ENCODE data around the gene LPCAT2.

The LPCAT2 gene

GRCh38 chr16:55481023-55481422 lies 27.8 kb upstream of the LPCAT2 start:
- DNase-seq (ENCODE audit: low read depth in 2 of 2), result no peak

- no peak for DNase-seq (ENCODE audit: low read depth in 2 of 2)
These were observed 26.8 kb upstream of the LPCAT2 start for GRCh38 chr16:55482056-55482455.

GRCh38 chr16:55487048-55487803 lies 21.6 kb upstream of the LPCAT2 start:
- DNase-seq (ENCODE audit: low read depth in 2 of 2), result no peak

- DNase-seq (ENCODE audit: low read depth in 2 of 2), result no peak
These were observed 20.6 kb upstream of the LPCAT2 start for GRCh38 chr16:55488306-55488705.

GRCh38 chr16:55489119-55489955 lies 19.5 kb upstream of the LPCAT2 start:
- no peak for DNase-seq (ENCODE audit: low read depth in 2 of 2)

- DNase-seq (ENCODE audit: low read depth in 2 of 2), result no peak
These were observed 19.0 kb upstream of the LPCAT2 start for GRCh38 chr16:55489956-55490265.

GRCh38 chr16:55490301-55490700 lies 18.6 kb upstream of the LPCAT2 start:
- no peak for DNase-seq (ENCODE audit: low read depth in 2 of 2)

- no peak for DNase-seq (ENCODE audit: low read depth in 2 of 2)
These were observed 17.2 kb upstream of the LPCAT2 start for GRCh38 chr16:55491691-55492090.

GRCh38 chr16:55492756-55493380 lies 16.0 kb upstream of the LPCAT2 start:
- DNase-seq (ENCODE audit: low read depth in 2 of 2), result no peak

GRCh38 chr16:55494994-55495421 lies 13.9 kb upstream of the LPCAT2 start:
- DNase-seq (ENCODE audit: low read depth in 2 of 2), result no peak

- no peak for DNase-seq (ENCODE audit: low read depth in 2 of 2)
These were observed 13.1 kb upstream of the LPCAT2 start for GRCh38 chr16:55495616-55496289.

GRCh38 chr16:55496509-55497145 lies 12.2 kb upstream of the LPCAT2 start:
- no peak for DNase-seq (ENCODE audit: low read depth in 2 of 2)

GRCh38 chr16:55497558-55497957 lies 11.3 kb upstream of the LPCAT2 start:
- no peak for DNase-seq (ENCODE audit: low read depth in 2 of 2)

GRCh38 chr16:55498101-55498500 lies 10.8 kb upstream of the LPCAT2 start:
- no peak for DNase-seq (ENCODE audit: low read depth in 2 of 2)

- no peak for DNase-seq (ENCODE audit: low read depth in 2 of 2)
These were observed 9.6 kb upstream of the LPCAT2 start for GRCh38 chr16:55499281-55499680.

GRCh38 chr16:55499951-55500529 lies 8.8 kb upstream of the LPCAT2 start:
- no peak for DNase-seq (ENCODE audit: low read depth in 2 of 2)

- DNase-seq (ENCODE audit: low read depth in 2 of 2), result no peak
These were observed 8.3 kb upstream of the LPCAT2 start for GRCh38 chr16:55500530-55501011.

- no peak for DNase-seq (ENCODE audit: low read depth in 2 of 2)
These were observed 7.1 kb upstream of the LPCAT2 start for GRCh38 chr16:55501549-55502322.

GRCh38 chr16:55502801-55503366 lies 6.0 kb upstream of the LPCAT2 start:
- no peak for DNase-seq (ENCODE audit: low read depth in 2 of 2)
